Liver (tissue), 9 donors: ENCODE data around the gene CNN1. TPM values are rescaled to one million over a fixed set of nuclear protein-coding genes. Genes with fewer than 3 reads are reported as not detected.
A peak's percentile ranks its signal among the peaks of the same experiment; 100 is the strongest.

Experiments
- DNase-seq: peaks from one replicate; pipeline ENCODE4 v3.0.0-alpha.2; 2017; ENCODE audit warnings: low spot score
- H3K27ac ChIP-seq, 2 donors: one replicate each; pipeline ENCODE4 v1.7.0; 2013; ENCODE audit warnings: inconsistent platforms in 2 of 2, low read length in 2 of 2, control low read depth in 1 of 2, low read depth in 1 of 2, mild to moderate bottlenecking in 1 of 2
- H3K27me3 ChIP-seq, 4 donors: one replicate each; pipeline versions ENCODE4 v1.6.1 to v1.7.0; 2013; ENCODE audit warnings: low read length in 3 of 4, inconsistent platforms in 1 of 4, mild to moderate bottlenecking in 1 of 4, moderate library complexity in 1 of 4; ENCODE audit not compliant: control insufficient read depth in 4 of 4, insufficient read depth in 4 of 4
- H3K36me3 ChIP-seq, 4 donors: one replicate each; pipeline versions ENCODE4 v1.6.1 to v1.7.0; 2013; ENCODE audit warnings: low read length in 3 of 4, mild to moderate bottlenecking in 3 of 4, low read depth in 1 of 4, moderate library complexity in 1 of 4; ENCODE audit not compliant: control insufficient read depth in 4 of 4, insufficient read depth in 3 of 4
- H3K4me1 ChIP-seq, 4 donors: one replicate each; pipeline versions ENCODE4 v1.6.1 to v1.7.0; 2013; ENCODE audit warnings: low read length in 3 of 4, mild to moderate bottlenecking in 3 of 4, moderate library complexity in 1 of 4; ENCODE audit not compliant: control insufficient read depth in 4 of 4, insufficient read depth in 4 of 4
- H3K4me3 ChIP-seq, 3 donors: one replicate each; pipeline versions ENCODE4 v1.6.1 to v1.7.0; 2013; ENCODE audit warnings: low read length in 3 of 3, control low read depth in 1 of 3, low read depth in 1 of 3, mild to moderate bottlenecking in 1 of 3
- H3K9ac ChIP-seq, 2 donors: one replicate each; pipeline ENCODE4 v1.7.0; 2013; ENCODE audit warnings: low read length in 2 of 2, mild to moderate bottlenecking in 2 of 2, moderate library complexity in 2 of 2, control low read depth in 1 of 2, low read depth in 1 of 2
- H3K9me3 ChIP-seq, 4 donors: one replicate each; pipeline versions ENCODE4 v1.6.1 to v1.7.0; 2013; ENCODE audit warnings: low read length in 3 of 4; ENCODE audit not compliant: control insufficient read depth in 4 of 4
- ATF3 ChIP-seq: IDR thresholded peaks from 2 replicates; pipeline ENCODE4 v1.6.1; 2016; ENCODE audit warnings: antibody characterized with exemption
- CTCF ChIP-seq: fragments of 150-350 bp; IDR thresholded peaks from 2 replicates; pipeline ENCODE4 v1.5.1; 2017; ENCODE audit warnings: improper control_type of control experiment, low read depth, low read length; ENCODE audit not compliant: missing input control
- EGR1 ChIP-seq, 2 donors: IDR thresholded peaks; 2 replicates each; pipeline ENCODE4 v1.6.1; 2016 to 2018; ENCODE audit warnings: antibody characterized with exemption in 2 of 2, low read depth in 2 of 2
- FOXA1 ChIP-seq: IDR thresholded peaks from 2 replicates; pipeline ENCODE4 v1.6.1; 2016; ENCODE audit warnings: antibody characterized with exemption
- FOXA2 ChIP-seq: IDR thresholded peaks from 2 replicates; pipeline ENCODE4 v1.6.1; 2016; ENCODE audit warnings: antibody characterized with exemption
- GABPA ChIP-seq, 2 donors: IDR thresholded peaks in 1 of 2; conservative IDR thresholded peaks in 1 of 2; 2 replicates each; pipeline ENCODE4 v1.6.1; 2016; ENCODE audit warnings: antibody characterized with exemption in 2 of 2, mild to moderate bottlenecking in 1 of 2, moderate library complexity in 1 of 2
- HNF4G ChIP-seq: IDR thresholded peaks from 2 replicates; pipeline ENCODE4 v1.6.1; 2016; ENCODE audit warnings: antibody characterized with exemption
- JUND ChIP-seq, 2 donors: IDR thresholded peaks; 2 replicates each; pipeline ENCODE4 v1.6.1; 2016; ENCODE audit warnings: antibody characterized with exemption in 2 of 2
- NR2F2 ChIP-seq: IDR thresholded peaks from 2 replicates; pipeline ENCODE4 v1.6.1; 2016; ENCODE audit warnings: antibody characterized with exemption
- RAD21 ChIP-seq, 2 donors: IDR thresholded peaks; 2 replicates each; pipeline ENCODE4 v1.6.1; 2016; ENCODE audit warnings: antibody characterized with exemption in 2 of 2, mild to moderate bottlenecking in 2 of 2
- RXRA ChIP-seq, 2 donors: IDR thresholded peaks; 2 replicates each; pipeline ENCODE4 v1.6.1; 2017 to 2018; ENCODE audit warnings: antibody characterized with exemption in 2 of 2, mild to moderate bottlenecking in 1 of 2
- SP1 ChIP-seq: IDR thresholded peaks from 2 replicates; pipeline ENCODE4 v1.6.1; 2018; ENCODE audit warnings: antibody characterized with exemption, mild to moderate bottlenecking
- TAF1 ChIP-seq: conservative IDR thresholded peaks from 2 replicates; pipeline ENCODE4 v1.6.1; 2016; ENCODE audit warnings: antibody characterized with exemption, mild to moderate bottlenecking
- YY1 ChIP-seq: IDR thresholded peaks from 2 replicates; pipeline ENCODE4 v1.6.1; 2016; ENCODE audit warnings: antibody characterized with exemption, mild to moderate bottlenecking
- WGBS: extraction: QIAGEN DNeasy Blood & Tissue Kit; methylation state at CpG from one replicate; pipeline ENCODE4 v1.1.7; 2013; 5-methylcytosine and 5-hydroxymethylcytosine counted together
- polyA plus RNA-seq, 2 donors: library from polyadenylated mRNA; stranded (reverse) in 1 of 2; unstranded in 1 of 2; fragments of 200-250 nt in 1 of 2; fragments of >200 nt in 1 of 2; fragmentation: Nextera tagmentation in 1 of 2; extraction: Ambion mirVana in 1 of 2; gene quantifications; one replicate each; pipeline versions ENCODE4 v1.2.1 to v1.2.3, GENCODE V29; 2013 to 2015
- total RNA-seq, 2 donors: library from RNA; depleted of rRNA; stranded (reverse); fragments of >200 nt; gene quantifications; one replicate each; pipeline ENCODE4 v1.2.3, GENCODE V29; 2014
- donor health status: healthy.
- donor health status: healthy.
- donor health status: healthy.
- donor health status: healthy.
- donor health status: healthy.

Gene CNN1
- total and polyA plus RNA-seq, 4 donors: 0.09 to 5.9 (median 2.2) TPM

GRCh38 chr19:11496391-11497163 is 42.1 kb upstream of the CNN1 start:
- WGBS: 79% methylated on average over 17 of the region's 17 CpGs
- no peak overlapping the region for H3K27ac ChIP-seq

GRCh38 chr19:11499220-11499726 is 39.4 kb upstream of the CNN1 start:
- Histone ChIP-seq H3K27me3 (no peaks in the 10 kb centered on the region), H3K4me3 (no peak overlapping the region), H3K9ac (no peak overlapping the region), H3K4me1 (peaks cover 0 to 9% (median 1%) of the 10 kb centered on the region in 4 donors), H3K36me3 (peaks cover 0 to 12% (median 4%) of the 10 kb centered on the region in 4 donors), H3K27ac (no peak overlapping the region), H3K9me3 (no peaks in the 10 kb centered on the region)
- no peak for TF ChIP-seq HNF4G
- TF ChIP-seq ATF3: no peak
- TF ChIP-seq FOXA2: no peak
- TF ChIP-seq NR2F2: no peak
- no peak for TF ChIP-seq YY1
- TF ChIP-seq EGR1 (IDR thresholded peaks at IDR 0.05; ENCODE audit: low read depth in 2 of 2): no peak
- no peak for TF ChIP-seq SP1
- DNase-seq: no peak
- 97% methylated on average over 6 of the region's 6 CpGs for WGBS

More at GRCh38 chr19:11496391-11497163, 42.1 kb upstream of the CNN1 start:
- TF ChIP-seq NR2F2: no peak
- TF ChIP-seq GABPA (IDR thresholded peaks at IDR 0.05 in 1 of 2, conservative IDR thresholded peaks at IDR 0.05 in 1 of 2): no peak
- TF ChIP-seq CTCF: peak; percentile 39
- peak in 1 of 2 donors; percentile 71 for TF ChIP-seq RAD21 (IDR thresholded peaks at IDR 0.05)
- peaks cover 0 to 12% (median 4%) of the 10 kb centered on the region in 4 donors for H3K36me3 ChIP-seq
- peak; percentile 76 for DNase-seq
- no peak overlapping the region for H3K4me3 ChIP-seq
- H3K4me1 ChIP-seq: peaks cover 0 to 9% (median 1%) of the 10 kb centered on the region in 4 donors
- H3K9me3 ChIP-seq: no peaks in the 10 kb centered on the region
- no peaks in the 10 kb centered on the region for H3K27me3 ChIP-seq
- no peak overlapping the region for H3K9ac ChIP-seq

- H3K4me3 ChIP-seq: no peak overlapping the region
- peaks cover 2 to 15% (median 7%) of the 10 kb centered on the region in 4 donors for H3K4me1 ChIP-seq
- TF ChIP-seq ATF3 (no peak), HNF4G (no peak), RAD21 (IDR thresholded peaks at IDR 0.05) (no peak), YY1 (no peak), FOXA2 (no peak), JUND (IDR thresholded peaks at IDR 0.05) (no peak), EGR1 (IDR thresholded peaks at IDR 0.05; ENCODE audit: low read depth in 2 of 2) (no peak), NR2F2 (no peak), TAF1 (no peak), GABPA (IDR thresholded peaks at IDR 0.05 in 1 of 2, conservative IDR thresholded peaks at IDR 0.05 in 1 of 2) (no peak), FOXA1 (no peak), RXRA (IDR thresholded peaks at IDR 0.05) (no peak)
- H3K36me3 ChIP-seq: peaks cover 0 to 8% (median 3%) of the 10 kb centered on the region in 4 donors
- DNase-seq: no peak
- no peak overlapping the region for H3K27ac ChIP-seq
- 89% methylated on average over 7 of the region's 7 CpGs for WGBS
- no peak overlapping the region for H3K9ac ChIP-seq
- no peaks in the 10 kb centered on the region for H3K27me3 ChIP-seq
- H3K9me3 ChIP-seq: no peaks in the 10 kb centered on the region
These were observed 38.7 kb upstream of the CNN1 start for GRCh38 chr19:11499890-11500420.
